IMR-90 (cell line): Measurements from ENCODE around the gene FAAP20. TPM values are rescaled to one million over a fixed set of nuclear protein-coding genes. Genes with fewer than 3 reads are reported as not detected.

Experiments used
- ATAC-seq: fragments of 200-7000 bp; cut with Tn5 transposase; 2 replicates; pipeline ENCODE4 v1.9.1; 2020; ENCODE audit warnings: low read depth, mild to moderate bottlenecking, moderate library complexity
- BruUV-seq: library from RNA; stranded (reverse); fragments of 400-500 nt; replicated peaks from 2 replicates; lab custom pipeline; 2021; lab: Mats Ljungman, UMichigan
- CTCF ChIA-PET: fragments of 300-600 bp; formaldehyde crosslinking; extraction: SDS; loops from one replicate; lab custom pipeline; 2021; ENCODE audit warnings: antibody characterized with exemption; lab: Yijun Ruan, JAX
- POLR2A ChIA-PET: fragments of 300-600 bp; sonication (Branson Sonifier 250); formaldehyde crosslinking; loops from one replicate; lab custom pipeline; 2022; ENCODE audit warnings: antibody characterized with exemption; ENCODE audit not compliant: unreplicated experiment; lab: Charles Lee
- DNase-seq: peaks from one replicate; pipeline ENCODE4 v3.0.0; 2013
- H2AFZ ChIP-seq: replicated peaks from 2 replicates; pipeline ENCODE3; 2013; ENCODE audit warnings: low read length, mild to moderate bottlenecking; ENCODE audit not compliant: poor library complexity
- H2AK5ac ChIP-seq: 2 replicates; pipeline ENCODE4 v1.6.1; 2013; ENCODE audit warnings: low read depth, low read length, inconsistent platforms
- H2AK9ac ChIP-seq: replicated peaks from 2 replicates; pipeline ENCODE3; 2013; ENCODE audit warnings: mild to moderate bottlenecking, low read depth, low read length, moderate library complexity; ENCODE audit not compliant: poor library complexity
- H2BK120ac ChIP-seq: 2 replicates; pipeline ENCODE4 v1.6.1; 2013; ENCODE audit warnings: low read depth, low read length, inconsistent platforms
- H2BK15ac ChIP-seq: 3 replicates; pipeline ENCODE4 v1.6.1; 2013; ENCODE audit warnings: low read depth, low read length, inconsistent platforms
- H2BK20ac ChIP-seq: 2 replicates; pipeline ENCODE4 v1.6.1; 2013; ENCODE audit warnings: low read depth, mild to moderate bottlenecking, inconsistent platforms, low read length, moderate library complexity
- H2BK5ac ChIP-seq: 2 replicates; pipeline ENCODE4 v1.6.1; 2013; ENCODE audit warnings: mild to moderate bottlenecking, low read depth, low read length, inconsistent platforms; ENCODE audit not compliant: poor library complexity, severe bottlenecking
- H3K14ac ChIP-seq: replicated peaks from 2 replicates; pipeline ENCODE4 v1.6.1; 2013; ENCODE audit warnings: low read depth, low read length, inconsistent platforms
- H3K18ac ChIP-seq: 2 replicates; pipeline ENCODE4 v1.6.1; 2013; ENCODE audit warnings: low read depth, low read length, control low read depth
- H3K23ac ChIP-seq: 2 replicates; pipeline ENCODE4 v1.6.1; 2013; ENCODE audit warnings: low read depth, low read length, inconsistent platforms
- H3K27ac ChIP-seq: 2 replicates; pipeline ENCODE4 v1.5.1; 2013; ENCODE audit warnings: mild to moderate bottlenecking, control low read depth, low read length; ENCODE audit not compliant: insufficient read depth
- H3K27me3 ChIP-seq: 2 replicates; pipeline ENCODE4 v1.6.1; 2013; ENCODE audit warnings: low read length; ENCODE audit not compliant: control insufficient read depth, insufficient read depth
- H3K36me3 ChIP-seq: 2 replicates; pipeline ENCODE4 v1.6.1; 2013; ENCODE audit warnings: low read length, mixed read lengths; ENCODE audit not compliant: control insufficient read depth, insufficient read depth
- H3K4ac ChIP-seq: 2 replicates; pipeline ENCODE4 v1.6.1; 2013; ENCODE audit warnings: low read depth, low read length, inconsistent platforms
- H3K4me1 ChIP-seq: 2 replicates; pipeline ENCODE4 v1.6.1; 2013; ENCODE audit warnings: low read length, mixed read lengths; ENCODE audit not compliant: control insufficient read depth, insufficient read depth
- H3K4me2 ChIP-seq: 2 replicates; pipeline ENCODE4 v1.6.1; 2013; ENCODE audit warnings: low read depth, mild to moderate bottlenecking, control low read depth, low read length, moderate library complexity
- H3K4me3 ChIP-seq: 2 replicates; pipeline ENCODE4 v1.5.1; 2013; ENCODE audit warnings: low read depth, mild to moderate bottlenecking, control low read depth, low read length, moderate library complexity; ENCODE audit not compliant: insufficient read depth
- H3K56ac ChIP-seq: 2 replicates; pipeline ENCODE4 v1.6.1; 2013; ENCODE audit warnings: low read length, inconsistent platforms; ENCODE audit not compliant: insufficient read depth; ENCODE audit errors: extremely low read depth
- H3K79me1 ChIP-seq, 2 experiments: 2 replicates each; pipeline ENCODE4 v1.6.1; 2013; ENCODE audit warnings: low read length in 2 of 2, inconsistent platforms in 1 of 2, low read depth in 1 of 2
- H3K9ac ChIP-seq: 2 replicates; pipeline ENCODE4 v1.6.1; 2013; ENCODE audit warnings: low read depth, low read length, control low read depth
- H3K9me1 ChIP-seq: 2 replicates; pipeline ENCODE4 v1.6.1; 2013; ENCODE audit warnings: low read length, inconsistent platforms; ENCODE audit not compliant: insufficient read depth
- H3K9me3 ChIP-seq: 2 replicates; pipeline ENCODE4 v1.6.1; 2013; ENCODE audit warnings: low read length; ENCODE audit not compliant: control insufficient read depth, insufficient read depth
- H4K20me1 ChIP-seq: 2 replicates; pipeline ENCODE4 v1.6.1; 2013; ENCODE audit warnings: low read length, inconsistent platforms; ENCODE audit not compliant: insufficient read depth
- H4K5ac ChIP-seq: 2 replicates; pipeline ENCODE4 v1.6.1; 2013; ENCODE audit warnings: mild to moderate bottlenecking, low read depth, low read length, control low read depth
- H4K8ac ChIP-seq, 2 experiments: 2 replicates each; pipeline ENCODE4 v1.6.1; 2013; ENCODE audit warnings: low read depth in 2 of 2, low read length in 2 of 2, control low read depth in 1 of 2, inconsistent platforms in 1 of 2
- H4K91ac ChIP-seq: 2 replicates; pipeline ENCODE4 v1.6.1; 2013; ENCODE audit warnings: low read depth, low read length, inconsistent platforms; ENCODE audit not compliant: insufficient read depth
- CHD1 ChIP-seq: IDR thresholded peaks from 2 replicates; pipeline ENCODE4 v1.6.1; 2012; ENCODE audit warnings: low read depth, low read length, improper control_type of control experiment
- MXI1 ChIP-seq: IDR thresholded peaks from 2 replicates; pipeline ENCODE4 v1.6.1; 2012; ENCODE audit warnings: low read depth, mild to moderate bottlenecking, low read length, moderate library complexity, borderline replicate concordance
- POLR2A ChIP-seq: IDR thresholded peaks from 2 replicates; pipeline ENCODE4 v1.6.1; 2012; ENCODE audit warnings: mild to moderate bottlenecking, low read depth, low read length
- RAD21 ChIP-seq: IDR thresholded peaks from 2 replicates; pipeline ENCODE4 v1.6.1; 2012; ENCODE audit warnings: low read length, improper control_type of control experiment
- SMC3 ChIP-seq: fragments of 150-350 bp; IDR thresholded peaks from 2 replicates; pipeline ENCODE4 v1.6.1; 2016; ENCODE audit warnings: low read depth, mild to moderate bottlenecking, antibody characterized with exemption, low read length, moderate library complexity
- WGBS, 2 experiments: methylation state at CpG; one replicate each; pipeline versions ENCODE4 v1.1.5 to v1.1.7; 2013; ENCODE audit warnings: missing lambda C conversion rate in 2 of 2; ENCODE audit not compliant: insufficient read length in 1 of 2; ENCODE audit errors: extremely low coverage in 2 of 2; 5-methylcytosine and 5-hydroxymethylcytosine counted together
- dilution Hi-C: fragments of 300-500 bp; cut with HindIII; formaldehyde crosslinking; loops from one replicate; pipeline ENCODE4 v1.14.3; 2018; ENCODE audit warnings: low sequenced_read_pairs; ENCODE audit not compliant: unreplicated experiment
- in situ Hi-C: fragments of 300-500 bp; cut with MboI; formaldehyde crosslinking; loops from 3 replicates; pipeline ENCODE4 v1.14.3; 2019; ENCODE audit warnings: low sequenced_read_pairs, inconsistent platforms, mixed read lengths
- intact Hi-C: fragments of 100-400 bp; cut with micrococcal nuclease; formaldehyde crosslinking; loops from 2 replicates; pipeline ENCODE4 v1.10.0; 2022
- polyA plus RNA-seq, 3 experiments: library from polyadenylated mRNA; depleted of rRNA; stranded (reverse); fragments of >200 nt; gene quantifications; 2 replicates each; pipeline ENCODE4 v1.2.3, GENCODE V29; 2012; ENCODE audit warnings: low replicate concordance in 1 of 3
- total RNA-seq: library from RNA; depleted of rRNA; stranded (reverse); fragments of >200 nt; gene quantifications from 2 replicates; pipeline ENCODE4 v1.2.3, GENCODE V29; 2012

Gene FAAP20
- total and polyA plus RNA-seq, 2 of the 4 experiments (the other 2 are of a cell fraction), result 6.5 to 31.5 TPM

- no peak overlapping the region for H2AK5ac ChIP-seq
- H3K9ac ChIP-seq, result no peak overlapping the region
- WGBS, 2 experiments, result 91% methylated on average over 11 of the region's 18 CpGs; no CpG with 5 or more reads in 1 of the 2 experiments
- BruUV-seq, result no TSS peak
- no peak overlapping the region for H2BK15ac ChIP-seq
- H4K5ac ChIP-seq, result no peak overlapping the region
- ChIA-PET CTCF (no interaction called here), POLR2A (no interaction called here)
- no peak overlapping the region for H3K14ac ChIP-seq
- no peak overlapping the region for H3K56ac ChIP-seq
- H2BK5ac ChIP-seq, result no peak overlapping the region
- no peak overlapping the region for H2BK120ac ChIP-seq
- no peak overlapping the region for H4K8ac ChIP-seq
- 0 out of 2 replicates have a peak, but pooled peaks cover 1% of the 10 kb centered on the region for H3K4me1 ChIP-seq
- no peak overlapping the region for H2AK9ac ChIP-seq
- no peak for DNase-seq
- no peak overlapping the region for H2AFZ ChIP-seq
- no peak overlapping the region for H3K4ac ChIP-seq
- dilution Hi-C loops (no loop called here), in situ Hi-C loops (loop anchor here (25.0 kb wide), 1 partner anchor 353 kb away; the partner anchor contains the start of genes HES5 and PANK4), intact Hi-C loops (no loop called here)
- H4K91ac ChIP-seq, result no peak overlapping the region
- ATAC-seq, result no peak
- no peaks in the 10 kb centered on the region for H3K9me1 ChIP-seq
- H3K79me1 ChIP-seq, result peaks cover 4 to 15% of the 10 kb centered on the region in 2 experiments; a peak in 3 of 4 replicates
- no peak overlapping the region for H3K23ac ChIP-seq
- H3K27ac ChIP-seq, result no peak overlapping the region
- H3K9me3 ChIP-seq, result no peaks in the 10 kb centered on the region
- no peak overlapping the region for H2BK20ac ChIP-seq
- H3K18ac ChIP-seq, result no peak overlapping the region
- H3K4me3 ChIP-seq, result no peak overlapping the region
- no peak for TF ChIP-seq CHD1
- no peak for TF ChIP-seq SMC3
- no peak for TF ChIP-seq MXI1
- no peak for TF ChIP-seq RAD21
- no peak for TF ChIP-seq POLR2A
- H3K27me3 ChIP-seq, result no peaks in the 10 kb centered on the region
- peaks cover 9% of the 10 kb centered on the region; the same call in 1 of the 2 replicates for H3K36me3 ChIP-seq
- no peak overlapping the region for H3K4me2 ChIP-seq
- 0 out of 2 replicates have a peak, but pooled peaks cover under 1% of the 10 kb centered on the region for H4K20me1 ChIP-seq
Observed at GRCh38 chr1:2184531-2184930, 10.0 kb downstream of the FAAP20 start.
